HCT116 (cell line): Measurements from ENCODE around the gene BAIAP2L2. TPM values are rescaled to one million over a fixed set of nuclear protein-coding genes. Genes with fewer than 3 reads are reported as not detected.

ENCODE experiments used
- ATAC-seq: fragments of 200-7000 bp; cut with Tn5 transposase; 2 replicates; pipeline ENCODE4 v1.9.1; 2020; ENCODE audit warnings: mild to moderate bottlenecking, moderate library complexity
- BruUV-seq: library from RNA; stranded (reverse); fragments of 400-500 nt; replicated peaks from 2 replicates; lab custom pipeline; 2021; lab: Mats Ljungman, UMichigan
- CTCF ChIA-PET: fragments of 300-600 bp; sonication (Branson Sonifier 250); formaldehyde crosslinking; loops from one replicate; lab custom pipeline; 2021; ENCODE audit warnings: antibody characterized with exemption; lab: Charles Lee
- POLR2A ChIA-PET: fragments of 300-600, 350-600 bp; sonication (Branson Sonifier 250); formaldehyde crosslinking; loops from one replicate; lab custom pipeline; 2021; ENCODE audit warnings: antibody characterized with exemption; lab: Charles Lee
- RAD21 ChIA-PET, 2 experiments: fragments of 300-600 bp; sonication (Branson Sonifier 250); formaldehyde crosslinking; loops; one replicate each; lab custom pipeline; 2023; ENCODE audit warnings: low total read pairs in 2 of 2; ENCODE audit not compliant: uncharacterized antibody in 2 of 2, unreplicated experiment in 2 of 2, low non-redundant PET in 1 of 2; lab: Charles Lee
- DNase-seq: peaks from one replicate; pipeline ENCODE4 v3.0.0-alpha.2; 2010; ENCODE audit warnings: low read depth, low spot score
- H2AFZ ChIP-seq: fragments of 200-600 bp; shearing (Covaris generic), sonication (generic); 2 replicates; pipeline ENCODE4 v1.6.1; 2017; ENCODE audit warnings: low read depth, mixed run types, mixed read lengths, antibody characterized with exemption, low read length; ENCODE audit not compliant: poor library complexity, severe bottlenecking
- H3K27ac ChIP-seq: 2 replicates; pipeline ENCODE4 v1.5.1; 2012; ENCODE audit warnings: low read depth, low read length
- H3K27me3 ChIP-seq: fragments of 200-600 bp; sonication (generic); 2 replicates; pipeline ENCODE4 v1.6.1; 2016; ENCODE audit warnings: mixed run types, low read length, mixed read lengths; ENCODE audit not compliant: insufficient read depth
- H3K36me3 ChIP-seq, 2 experiments: fragments of 200-500 bp in 1 of 2; fragments of 200-600 bp in 1 of 2; sonication (Bioruptor generic) in 1 of 2; sonication (generic) in 1 of 2; 2 replicates each; pipeline versions ENCODE4 v1.5.1 to v1.6.1; 2014 to 2016; ENCODE audit warnings: low read length in 2 of 2, inconsistent platforms in 1 of 2, mixed read lengths in 1 of 2, mixed run types in 1 of 2; ENCODE audit not compliant: insufficient read depth in 2 of 2, control insufficient read depth in 1 of 2
- H3K4me1 ChIP-seq, 2 experiments: fragments of 200-600 bp in 1 of 2; sonication (generic) in 1 of 2; 2 replicates each; pipeline versions ENCODE4 v1.5.1 to v1.6.1; 2012 to 2017; ENCODE audit warnings: low read length in 2 of 2, inconsistent platforms in 1 of 2, mild to moderate bottlenecking in 1 of 2, mixed read lengths in 1 of 2, mixed run types in 1 of 2, moderate library complexity in 1 of 2; ENCODE audit not compliant: insufficient read depth in 2 of 2, control insufficient read depth in 1 of 2
- H3K4me2 ChIP-seq: fragments of 200-600 bp; sonication (generic); 2 replicates; pipeline ENCODE4 v1.6.1; 2017; ENCODE audit warnings: mixed run types, low read length, mixed read lengths
- H3K4me3 ChIP-seq, 2 experiments: fragments of 200-600 bp in 1 of 2; sonication (generic) in 1 of 2; replicated peaks in 1 of 2; 2 replicates each; pipeline ENCODE4 v1.5.1; 2011 to 2016; ENCODE audit warnings: low read length in 2 of 2, control low read depth in 1 of 2, low read depth in 1 of 2, mild to moderate bottlenecking in 1 of 2, mixed read lengths in 1 of 2, mixed run types in 1 of 2
- H3K79me2 ChIP-seq: fragments of 200-600 bp; sonication (generic); 2 replicates; pipeline ENCODE4 v1.6.1; 2017; ENCODE audit warnings: mild to moderate bottlenecking, mixed run types, low read length, moderate library complexity, mixed read lengths; ENCODE audit not compliant: insufficient read depth
- H3K9ac ChIP-seq: fragments of 200-600 bp; sonication (generic); 2 replicates; pipeline ENCODE4 v1.6.1; 2016; ENCODE audit warnings: low read length, mixed read lengths
- H3K9me2 ChIP-seq: fragments of 200-600 bp; sonication (generic), shearing (Covaris generic); 2 replicates; pipeline ENCODE4 v1.6.1; 2017; ENCODE audit warnings: mixed run types, mild to moderate bottlenecking, moderate library complexity; ENCODE audit not compliant: insufficient read depth
- H3K9me3 ChIP-seq, 2 experiments: fragments of 200-500 bp in 1 of 2; fragments of 200-600 bp in 1 of 2; sonication (Bioruptor generic) in 1 of 2; sonication (generic) in 1 of 2; 2 replicates each; pipeline ENCODE4 v1.6.1; 2014 to 2017; ENCODE audit warnings: low read length in 2 of 2, mixed read lengths in 2 of 2, inconsistent platforms in 1 of 2, low read depth in 1 of 2, mild to moderate bottlenecking in 1 of 2, mixed run types in 1 of 2, moderate library complexity in 1 of 2; ENCODE audit not compliant: control insufficient read depth in 1 of 2, insufficient read depth in 1 of 2
- H4K20me1 ChIP-seq: fragments of 200-600 bp; sonication (generic), shearing (Covaris generic); 2 replicates; pipeline ENCODE4 v1.6.1; 2017; ENCODE audit warnings: mixed run types, mild to moderate bottlenecking, moderate library complexity; ENCODE audit not compliant: insufficient read depth
- ATF3 ChIP-seq: IDR thresholded peaks from 2 replicates; pipeline ENCODE4 v1.6.1; 2012
- EZH2 ChIP-seq: fragments of 200-600 bp; sonication (generic); IDR thresholded peaks from 2 replicates; pipeline ENCODE4 v1.6.1; 2017; ENCODE audit warnings: antibody characterized with exemption, mixed run types
- EZH2phosphoT487 ChIP-seq: fragments of 200-600 bp; IDR thresholded peaks from 2 replicates; pipeline ENCODE4 v1.6.1; 2018; ENCODE audit warnings: antibody characterized with exemption, borderline replicate concordance
- FOSL1 ChIP-seq: IDR thresholded peaks from 2 replicates; pipeline ENCODE4 v1.6.1; 2012; ENCODE audit warnings: low read depth
- POLR2A ChIP-seq: IDR thresholded peaks from 2 replicates; pipeline ENCODE4 v1.7.0; 2011; ENCODE audit warnings: borderline replicate concordance; ENCODE audit not compliant: insufficient read depth, insufficient read length; ENCODE audit errors: extremely low read depth
- POLR2AphosphoS5 ChIP-seq: IDR thresholded peaks from 2 replicates; pipeline ENCODE4 v1.6.1; 2011; ENCODE audit warnings: mild to moderate bottlenecking, low read depth, low read length, moderate library complexity
- RAD21 ChIP-seq: IDR thresholded peaks from 2 replicates; pipeline ENCODE4 v1.6.1; 2012; ENCODE audit warnings: low read depth, mild to moderate bottlenecking
- SIN3A ChIP-seq: IDR thresholded peaks from 2 replicates; pipeline ENCODE4 v1.6.1; 2012; ENCODE audit warnings: low read depth
- TCF7L2 ChIP-seq: IDR thresholded peaks from 2 replicates; pipeline ENCODE4 v1.7.0; 2011; ENCODE audit warnings: borderline replicate concordance, inconsistent platforms; ENCODE audit not compliant: insufficient read depth, insufficient read length; ENCODE audit errors: extremely low read depth
- ZBTB33 ChIP-seq: IDR thresholded peaks from 2 replicates; pipeline ENCODE4 v1.6.1; 2011; ENCODE audit warnings: mild to moderate bottlenecking, low read length, moderate library complexity; ENCODE audit not compliant: insufficient replicate concordance; ENCODE audit errors: extremely low read depth
- ZFX ChIP-seq: fragments of 450-650 bp; IDR thresholded peaks from 2 replicates; pipeline ENCODE4 v1.6.1; 2017
- intact Hi-C: fragments of 100-400 bp; cut with micrococcal nuclease; formaldehyde crosslinking; loops from 2 replicates; pipeline ENCODE4 v1.10.0; 2022
- total RNA-seq: library from RNA; stranded (reverse); gene quantifications from one replicate; pipeline ENCODE4 v1.2.1, GENCODE V29; 2021; ENCODE audit not compliant: unreplicated experiment

The BAIAP2L2 gene
- total RNA-seq, 1 experiment from 2014 or later, result 1.0 TPM

- Histone ChIP-seq H3K9ac (no peak overlapping the region), H3K27ac (no peak overlapping the region), H4K20me1 (no peaks in the 10 kb centered on the region), H2AFZ (no peak overlapping the region), H3K4me3 (no peak overlapping the region), H3K79me2 (no peaks in the 10 kb centered on the region), H3K9me2 (no peaks in the 10 kb centered on the region), H3K4me2 (no peak overlapping the region), H3K9me3 (no peaks in the 10 kb centered on the region), H3K27me3 (no peaks in the 10 kb centered on the region), H3K4me1 (peaks cover 0 to 4% of the 10 kb centered on the region in 2 experiments; a peak in 1 of 4 replicates), H3K36me3 (no peaks in the 10 kb centered on the region)
- POLR2A ChIA-PET, result no interaction called here
- DNase-seq (no peak), ATAC-seq (no peak)
- CTCF ChIA-PET, result no interaction called here
- no peak for TF ChIP-seq POLR2AphosphoS5
- no peak for TF ChIP-seq ZFX
- no peak for TF ChIP-seq RAD21
- TF ChIP-seq ATF3, result no peak
- RAD21 ChIA-PET, result interaction anchor here in 1 of 2 experiments (0.7 kb wide), 1 partner anchor 208 kb away, joined by 3 read pairs; no protein-coding TSS in a partner anchor
- BruUV-seq, result no TSS peak
- intact Hi-C loops, result no loop called here
These were observed 27.3 kb downstream of the BAIAP2L2 start for GRCh38 chr22:38082986-38083710.

- Histone ChIP-seq H3K27ac (no peak overlapping the region), H2AFZ (no peak overlapping the region), H4K20me1 (no peaks in the 10 kb centered on the region), H3K4me3 (no peak overlapping the region), H3K9me2 (no peaks in the 10 kb centered on the region), H3K9ac (no peak overlapping the region), H3K4me2 (no peak overlapping the region), H3K36me3 (no peaks in the 10 kb centered on the region), H3K79me2 (no peaks in the 10 kb centered on the region), H3K4me1 (peaks cover 0 to 4% of the 10 kb centered on the region in 2 experiments; a peak in 1 of 4 replicates), H3K27me3 (no peaks in the 10 kb centered on the region), H3K9me3 (no peaks in the 10 kb centered on the region)
- ChIA-PET CTCF (no interaction called here), POLR2A (no interaction called here), RAD21 (no interaction called here)
- no peak for DNase-seq
- intact Hi-C loops, result no loop called here
- TF ChIP-seq POLR2A (no peak), EZH2phosphoT487 (no peak), ATF3 (no peak), FOSL1 (no peak), TCF7L2 (no peak), ZFX (no peak), SIN3A (no peak), EZH2 (no peak), ZBTB33 (no peak)
- ATAC-seq, result no peak
- no TSS peak for BruUV-seq
These were observed 28.3 kb downstream of the BAIAP2L2 start for GRCh38 chr22:38081941-38082828.
